HG03460 (cell line): ENCODE measurements around the gene DYNLT2.

Experiments
- ATAC-seq: cut with Tn5 transposase; IDR thresholded peaks from one replicate; pipeline ENCODE4 v1.9.1; 2021; ENCODE audit not compliant: unreplicated experiment

DYNLT2 gene

DNA sequence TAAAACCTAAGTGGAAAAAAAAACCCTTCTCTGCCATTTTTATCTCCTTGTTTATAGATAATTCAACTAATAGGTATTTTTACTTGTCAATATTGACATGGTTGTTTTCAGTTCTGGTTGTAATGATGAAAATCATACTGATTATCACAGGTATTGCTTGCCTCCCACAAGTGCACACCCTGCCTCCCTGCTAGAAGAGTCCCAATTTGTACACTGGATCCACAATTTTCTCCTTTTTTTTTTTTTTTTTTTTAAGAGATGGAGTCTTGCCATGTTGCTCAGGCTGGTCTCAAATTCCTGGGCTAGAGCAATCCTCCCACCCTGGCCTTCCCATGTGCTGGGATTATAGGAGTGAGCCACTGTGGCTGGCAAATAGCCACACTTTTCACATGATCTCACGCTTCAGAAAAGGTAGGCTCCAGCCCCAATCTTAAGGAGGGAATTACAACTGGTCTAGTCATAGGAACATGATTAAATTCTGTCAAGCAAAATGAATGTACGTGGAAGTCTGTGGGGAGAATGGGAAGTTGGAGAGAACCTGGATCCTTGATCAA lies 12.3 kb downstream of the DYNLT2 start:
- ATAC-seq: no peak

DNA sequence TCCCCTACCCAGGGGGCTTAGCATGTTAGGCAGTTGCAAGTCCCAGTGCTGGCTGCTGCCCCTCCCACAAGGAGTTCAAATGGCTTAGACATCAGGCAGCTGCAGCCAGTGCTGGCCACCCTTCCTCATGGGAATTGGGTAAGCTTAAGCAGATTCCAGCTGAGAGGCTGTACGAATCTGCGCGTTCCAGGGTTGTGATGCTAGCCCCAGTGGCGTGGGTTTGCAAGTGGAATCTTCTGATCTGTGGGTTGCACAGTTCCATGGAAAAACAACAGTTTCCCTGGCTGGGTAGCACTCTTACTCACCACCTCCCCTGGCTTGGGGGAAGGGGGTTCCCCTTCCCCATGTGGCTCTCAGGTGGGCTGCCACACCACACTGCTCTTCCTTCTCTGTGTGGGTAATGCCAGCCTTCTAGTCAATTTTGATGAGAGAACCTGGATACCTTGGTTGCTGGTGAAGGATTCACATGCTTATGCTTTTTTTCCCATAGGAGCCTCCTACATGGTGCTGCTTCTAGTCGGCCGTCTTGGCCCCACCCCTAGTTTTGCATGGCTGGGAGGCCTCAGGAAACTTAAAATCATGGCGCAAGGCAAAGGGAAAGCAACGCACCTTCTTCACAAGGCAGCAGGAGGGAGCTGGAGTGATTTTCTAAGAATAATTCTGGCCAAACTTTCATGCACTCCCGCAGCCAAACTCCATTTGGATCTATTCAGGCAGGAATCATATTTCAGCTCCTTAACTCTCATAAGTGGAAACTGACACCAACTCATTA lies 13.0 kb downstream of the DYNLT2 start:
- no peak for ATAC-seq

DNA sequence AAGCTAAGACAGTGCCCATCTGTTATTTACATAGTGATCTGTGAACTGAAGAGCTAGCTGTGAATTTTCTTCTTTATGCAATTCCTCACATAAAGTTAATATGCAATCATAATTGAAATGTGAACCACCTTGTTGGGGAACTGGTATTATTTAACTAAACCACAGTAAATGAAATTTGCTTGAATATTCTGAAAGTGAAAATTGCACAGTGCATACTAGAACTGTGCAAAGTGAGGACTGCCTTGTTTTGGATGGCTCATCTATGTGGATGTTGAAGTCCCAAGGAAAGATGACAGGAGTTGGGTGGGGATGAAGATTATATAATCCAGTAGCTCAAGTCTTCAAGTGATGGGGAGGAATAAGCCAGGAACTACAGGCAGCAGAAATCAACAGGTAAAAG lies 21.4 kb downstream of the DYNLT2 start:
- no peak for ATAC-seq

DNA sequence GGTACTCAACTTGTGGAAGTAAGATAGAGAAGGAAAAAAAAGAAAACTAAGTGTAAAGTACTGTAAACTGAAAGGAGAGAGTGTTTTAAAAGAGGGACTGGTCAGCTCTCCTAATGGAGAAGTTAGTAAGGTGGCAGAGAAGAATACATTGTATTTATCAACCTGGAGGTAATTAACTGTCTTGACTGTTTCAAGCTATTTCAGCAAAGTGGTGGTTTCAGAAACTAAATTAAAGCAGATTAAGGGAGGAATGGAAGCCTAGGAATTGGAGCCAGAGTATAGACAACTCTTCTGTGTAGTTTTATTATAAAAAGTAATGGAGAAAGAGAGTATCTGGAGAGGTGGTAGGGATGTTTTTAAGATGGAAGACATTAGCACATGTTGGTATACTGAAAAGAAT lies 24.4 kb downstream of the DYNLT2 start:
- no peak for ATAC-seq

- no peak for ATAC-seq
Measured at GRCh38 chr6:169726049-169726400, 25.3 kb downstream of the DYNLT2 start.

- ATAC-seq: peak; percentile 23
Measured at GRCh38 chr6:169725125-169726048, 26.0 kb downstream of the DYNLT2 start.

- peak; percentile 40 for ATAC-seq
Measured at GRCh38 chr6:169724494-169725124, 26.8 kb downstream of the DYNLT2 start, which contains the start of gene PHF10. Gene PHF10, minus strand, starts transcription at chr6:169724500. Its CDS starts 569 bp downstream, at chr6:169723931.

GRCh38 chr6:169723991-169724493 lies 27.3 kb downstream of the DYNLT2 start:
- ATAC-seq: peak; percentile 36

DNA sequence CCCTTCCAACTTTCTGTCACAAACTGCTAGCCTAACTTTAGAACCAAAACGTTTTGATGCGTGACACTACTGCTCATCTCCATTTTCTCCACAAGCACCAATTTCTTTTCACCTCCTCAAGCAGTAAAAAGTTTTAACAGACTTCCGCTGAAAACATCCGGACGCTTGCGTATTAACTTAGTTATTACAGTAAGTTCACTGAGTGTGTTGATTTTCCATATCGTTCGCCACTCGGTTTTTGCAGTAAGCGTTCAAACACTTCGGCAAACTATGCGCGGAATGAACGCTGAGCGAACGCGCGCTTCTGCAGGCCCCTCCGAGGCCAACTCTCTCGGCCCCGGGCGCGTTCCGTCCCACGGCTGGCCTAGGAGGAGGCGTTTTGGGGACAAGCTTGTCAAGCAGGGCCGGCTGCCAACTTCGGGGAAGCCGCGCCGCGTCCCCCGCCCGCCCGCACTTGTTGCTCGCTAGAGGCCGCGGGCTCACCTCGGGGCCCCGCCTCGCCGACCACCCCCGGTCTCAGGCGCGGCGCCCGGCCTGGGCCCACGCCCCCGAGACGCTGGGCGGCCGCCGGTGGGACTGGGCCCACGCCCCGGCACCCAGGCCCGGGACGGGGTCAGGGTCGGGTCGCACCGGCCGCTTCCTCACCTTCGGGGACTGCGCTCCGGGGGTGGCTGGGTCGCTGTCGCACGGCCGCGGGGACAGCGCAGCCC lies 28.0 kb downstream of the DYNLT2 start:
- peak; percentile 28 for ATAC-seq

- ATAC-seq: peak; percentile 25
Measured at GRCh38 chr6:169722362-169723199, 28.8 kb downstream of the DYNLT2 start.

GRCh38 chr6:169720207-169720855 lies 31.0 kb downstream of the DYNLT2 start:
- no peak for ATAC-seq

DNA sequence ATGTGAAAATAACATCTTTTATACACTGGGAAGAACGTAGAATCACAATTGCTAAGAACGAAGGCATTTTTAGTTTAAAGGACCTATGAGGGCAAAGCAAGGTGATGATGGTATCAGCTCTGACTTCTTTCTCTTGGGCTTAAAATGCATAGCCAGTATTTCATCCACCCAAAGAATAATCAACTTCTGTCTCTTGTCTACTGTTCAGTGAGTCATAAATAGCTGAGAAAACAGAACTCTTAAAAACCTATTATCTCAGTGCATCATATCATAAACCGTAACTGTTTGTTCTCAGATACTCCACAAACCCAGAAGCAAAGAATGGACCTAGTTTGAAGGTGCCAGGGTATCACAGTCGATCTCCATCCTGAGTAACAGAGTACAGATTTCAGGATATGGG lies 32.3 kb downstream of the DYNLT2 start:
- no peak for ATAC-seq

- no peak for ATAC-seq
Measured at GRCh38 chr6:169714595-169714994, 36.8 kb downstream of the DYNLT2 start.

GRCh38 chr6:169714178-169714577 lies 37.2 kb downstream of the DYNLT2 start:
- no peak for ATAC-seq

GRCh38 chr6:169710009-169710408 lies 41.4 kb downstream of the DYNLT2 start:
- no peak for ATAC-seq

DNA sequence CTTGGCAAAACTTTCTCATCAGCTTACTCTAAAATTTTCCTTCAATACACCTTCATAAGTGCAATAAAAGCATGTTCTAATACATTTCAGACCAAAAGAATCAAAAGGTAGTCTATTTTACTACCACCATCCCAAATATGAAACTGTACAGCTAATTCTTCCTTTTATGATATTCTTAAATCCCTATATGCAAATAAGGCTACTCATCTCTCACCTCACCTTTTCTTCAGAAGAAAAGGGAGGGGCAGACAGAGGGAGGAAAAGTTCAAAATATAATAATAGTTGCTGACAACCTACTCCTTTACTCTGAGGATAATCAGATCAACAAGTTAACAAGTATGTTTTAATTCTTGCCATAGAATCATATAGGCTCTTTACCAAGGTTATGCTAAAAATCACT lies 42.1 kb downstream of the DYNLT2 start:
- no peak for ATAC-seq

DNA sequence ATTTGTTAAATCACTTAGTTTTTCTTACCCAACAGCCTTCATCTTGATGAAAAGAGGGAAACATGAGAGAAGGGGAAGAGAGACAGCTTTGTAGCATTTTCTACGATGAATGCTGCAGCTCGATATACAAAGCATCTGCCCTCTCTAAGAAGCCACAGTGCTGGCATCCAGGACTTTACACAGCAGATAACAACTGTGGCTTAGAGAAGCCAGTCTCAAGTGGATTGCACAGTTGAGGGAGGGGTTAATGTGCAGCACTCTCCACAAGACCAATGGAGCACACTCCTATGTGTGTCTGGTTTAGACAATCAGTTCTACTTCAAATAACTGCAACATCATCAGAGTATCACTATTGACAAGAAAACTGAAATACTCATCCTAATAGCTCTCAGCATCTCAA lies 43.6 kb downstream of the DYNLT2 start:
- no peak for ATAC-seq

DNA sequence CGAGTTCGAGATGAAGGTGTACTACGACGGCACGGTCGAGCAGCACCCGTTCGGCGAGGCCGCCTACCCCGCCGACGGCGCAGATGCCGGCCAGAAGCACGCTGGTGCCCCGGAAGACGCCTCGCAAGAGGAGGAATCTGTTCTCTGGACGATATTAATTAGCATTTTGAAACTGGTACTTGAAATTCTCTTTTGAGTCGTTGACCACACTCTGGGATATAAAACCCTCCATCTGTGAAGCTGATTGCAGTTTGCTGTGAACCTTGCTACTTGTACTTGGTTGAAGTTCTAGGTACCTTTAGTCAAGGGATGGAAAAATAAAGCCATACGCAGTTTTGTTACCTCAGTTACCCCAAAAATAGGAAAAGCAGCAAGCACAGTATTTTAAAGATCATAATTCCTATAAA lies 48.5 kb downstream of the DYNLT2 start:
- no peak for ATAC-seq
